Activated T-helper 1 cell treated with Interleukin-2 at 50 U/mL for 16 hours (primary cell): ENCODE results near the gene ISM1.

ENCODE experiments used
- DNase-seq: peaks from one replicate; pipeline ENCODE4 v3.0.0-alpha.2; 2020; ENCODE audit warnings: low read depth

Gene ISM1

GRCh38 chr20:13313201-13313600 is 92.1 kb downstream of the ISM1 start:
- DNase-seq: no peak

DNA sequence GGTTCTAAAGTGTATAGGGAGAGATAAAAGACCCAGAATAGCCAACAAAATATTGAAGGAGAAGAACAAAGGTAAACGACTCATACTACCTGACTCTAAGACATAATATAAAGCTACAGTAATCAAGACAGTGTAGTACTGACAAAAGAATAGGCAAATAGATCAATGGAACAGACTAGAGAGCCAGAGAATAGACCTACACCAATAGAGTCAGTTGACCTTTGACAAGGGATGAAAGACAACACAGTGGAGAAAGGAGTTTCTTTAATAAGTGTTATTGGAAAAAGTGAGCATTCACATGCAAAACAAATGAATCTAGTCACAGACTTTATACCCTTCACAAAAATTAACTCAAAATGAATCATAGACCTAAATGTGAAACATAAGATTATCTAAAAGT is 96.4 kb downstream of the ISM1 start:
- no peak for DNase-seq

DNA sequence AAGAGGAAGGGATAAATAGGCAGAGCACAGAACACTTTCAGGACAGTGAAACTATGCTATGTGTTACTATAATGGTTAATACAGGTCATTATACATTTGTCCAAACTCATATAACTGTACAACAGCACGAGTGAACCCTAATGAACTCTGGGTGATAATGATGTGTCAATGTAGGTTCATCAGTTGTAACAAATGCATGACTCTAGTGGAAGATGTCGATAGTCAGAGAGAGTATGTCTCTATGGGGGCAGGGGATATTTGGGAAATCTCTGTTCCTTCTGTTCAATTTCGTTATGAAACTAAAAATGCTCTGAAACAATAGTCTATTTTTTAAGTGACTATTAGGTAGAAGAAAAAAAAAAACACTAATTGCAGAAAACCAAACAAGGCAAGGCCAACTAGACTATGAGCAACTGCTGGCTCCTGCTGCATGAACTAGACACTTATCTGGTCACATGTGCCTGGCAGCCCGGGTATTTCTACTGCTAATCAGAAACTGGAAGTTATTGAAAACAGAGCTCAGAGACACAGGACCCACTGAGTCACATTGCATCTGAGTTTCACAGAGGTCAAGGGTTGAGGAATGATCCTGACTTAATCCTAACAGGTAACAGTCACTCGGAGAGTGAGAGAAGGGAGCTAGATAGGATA is 97.9 kb downstream of the ISM1 start:
- DNase-seq: no peak

GRCh38 chr20:13320702-13321101 is 99.6 kb downstream of the ISM1 start:
- no peak for DNase-seq

GRCh38 chr20:13321416-13321815 is 100.3 kb downstream of the ISM1 start:
- DNase-seq: no peak

- no peak for DNase-seq
These were observed 101.1 kb downstream of the ISM1 start for GRCh38 chr20:13322198-13322597.

DNA sequence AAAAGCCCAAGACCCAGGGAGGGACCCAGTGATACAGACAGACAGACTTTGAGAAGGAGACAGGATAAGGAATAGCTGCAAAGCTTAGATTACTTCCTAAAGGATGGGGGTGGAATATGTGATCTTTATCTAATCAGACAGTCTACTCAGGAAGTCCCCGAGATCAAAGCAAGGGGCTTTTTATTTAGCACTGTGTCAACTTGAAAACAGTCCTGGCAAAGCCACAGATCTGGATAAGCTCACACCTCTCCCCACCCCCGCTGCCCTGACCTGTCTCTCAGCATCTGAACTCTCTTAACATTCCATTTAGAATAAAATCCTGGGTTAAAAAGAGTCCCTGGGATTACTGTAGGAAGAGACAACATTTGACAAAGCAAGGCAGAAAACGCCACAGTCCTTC is 101.5 kb downstream of the ISM1 start:
- no peak for DNase-seq

- no peak for DNase-seq
These were observed 104.0 kb downstream of the ISM1 start for GRCh38 chr20:13325033-13325432.

GRCh38 chr20:13325796-13326340 is 104.8 kb downstream of the ISM1 start:
- DNase-seq: no peak

DNA sequence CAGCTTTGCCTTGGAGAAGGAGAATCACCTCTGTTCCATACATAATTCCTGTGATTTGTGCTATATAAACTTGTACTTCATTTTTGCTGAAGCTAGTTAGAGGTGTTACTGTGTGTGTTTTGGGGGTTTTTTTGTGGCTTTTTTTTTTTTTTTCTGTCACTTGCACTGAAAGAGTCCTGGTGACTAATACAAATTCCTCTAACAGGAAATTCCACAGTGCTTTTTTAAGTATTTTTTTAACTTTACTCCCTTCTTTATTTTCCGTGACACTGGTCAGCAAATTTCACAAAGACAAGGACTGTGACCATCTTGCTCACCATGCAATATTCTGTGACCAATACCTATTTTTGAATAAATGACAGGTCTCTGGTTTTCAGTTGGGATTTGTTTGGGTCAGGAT is 110.5 kb downstream of the ISM1 start:
- no peak for DNase-seq

- DNase-seq: no peak
These were observed 112.0 kb downstream of the ISM1 start for GRCh38 chr20:13333036-13333435.

- no peak for DNase-seq
These were observed 112.7 kb downstream of the ISM1 start for GRCh38 chr20:13333793-13334192.

GRCh38 chr20:13336308-13337089 is 115.4 kb downstream of the ISM1 start:
- no peak for DNase-seq

GRCh38 chr20:13337090-13337784 is 116.2 kb downstream of the ISM1 start:
- no peak for DNase-seq

- no peak for DNase-seq
These were observed 117.1 kb downstream of the ISM1 start for GRCh38 chr20:13338097-13338661.

GRCh38 chr20:13338999-13339411 is 117.9 kb downstream of the ISM1 start:
- no peak for DNase-seq

DNA sequence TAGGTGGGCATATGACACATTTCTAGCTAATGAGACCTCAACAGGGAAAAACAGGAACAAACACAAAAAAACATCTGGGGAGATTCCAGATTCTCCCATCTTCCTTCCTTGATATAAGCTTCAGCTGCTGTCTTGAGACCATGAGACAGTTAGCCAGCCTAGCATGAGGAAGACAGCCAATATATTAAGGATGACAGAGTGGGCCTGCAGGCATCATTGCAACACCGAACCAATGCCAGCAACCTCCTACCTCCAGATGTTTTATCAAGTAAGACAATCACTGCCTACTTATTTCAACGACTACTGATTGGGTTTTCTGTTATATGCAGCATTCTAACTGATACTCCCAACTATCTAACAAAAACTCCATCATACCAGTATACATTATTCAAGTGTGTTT is 119.0 kb downstream of the ISM1 start:
- DNase-seq: no peak

- no peak for DNase-seq
These were observed 120.8 kb downstream of the ISM1 start for GRCh38 chr20:13341737-13342393.

GRCh38 chr20:13342469-13343242 is 121.6 kb downstream of the ISM1 start:
- no peak for DNase-seq

GRCh38 chr20:13344671-13345070 is 123.6 kb downstream of the ISM1 start:
- DNase-seq: no peak
